OCI-LY7 (cell line): Measurements from ENCODE around the gene PIGX. TPM values are rescaled to one million over a fixed set of nuclear protein-coding genes. Genes with fewer than 3 reads are reported as not detected.
A peak's percentile ranks its signal among the peaks of the same experiment; 100 is the strongest.

ENCODE experiments used
- BruUV-seq: library from RNA; stranded (reverse); fragments of 400-500 nt; replicated peaks from 2 replicates; lab custom pipeline; 2021; lab: Mats Ljungman, UMichigan
- CTCF ChIA-PET: fragments of 300-600 bp; sonication (Branson Sonifier 250); formaldehyde crosslinking; loops from one replicate; lab custom pipeline; 2022; ENCODE audit warnings: antibody characterized with exemption; ENCODE audit not compliant: unreplicated experiment; lab: Charles Lee
- POLR2A ChIA-PET: fragments of 300-600 bp; sonication (Branson Sonifier 250); formaldehyde crosslinking; loops from one replicate; lab custom pipeline; 2022; ENCODE audit warnings: antibody characterized with exemption; lab: Charles Lee
- DNase-seq: peaks from one replicate; pipeline ENCODE4 v3.0.0-alpha.2; 2015; ENCODE audit warnings: low spot score
- H2AFZ ChIP-seq: fragments of 200-600 bp; sonication (generic), shearing (Covaris generic); 2 replicates; pipeline ENCODE4 v1.6.1; 2014; ENCODE audit warnings: mild to moderate bottlenecking, antibody characterized with exemption, low read length, moderate library complexity
- H3K27ac ChIP-seq: fragments of 200-600 bp; sonication (generic); 2 replicates; pipeline ENCODE4 v1.5.1; 2014; ENCODE audit warnings: mixed run types, low read depth, mild to moderate bottlenecking, moderate library complexity, low read length, inconsistent platforms; ENCODE audit not compliant: poor library complexity, severe bottlenecking
- H3K36me3 ChIP-seq: fragments of 200-600 bp; sonication (generic); 2 replicates; pipeline ENCODE4 v1.6.1; 2014; ENCODE audit warnings: mild to moderate bottlenecking, antibody characterized with exemption, low read length, moderate library complexity, mixed read lengths; ENCODE audit not compliant: insufficient read depth
- H3K4me1 ChIP-seq: fragments of 200-600 bp; sonication (generic); 2 replicates; pipeline ENCODE4 v1.5.1; 2014; ENCODE audit warnings: mild to moderate bottlenecking, low read length; ENCODE audit not compliant: insufficient read depth, poor library complexity, severe bottlenecking
- H3K4me2 ChIP-seq: fragments of 200-600 bp; sonication (generic); 2 replicates; pipeline ENCODE4 v1.6.1; 2014; ENCODE audit warnings: mild to moderate bottlenecking, low read length
- H3K4me3 ChIP-seq: fragments of 200-600 bp; sonication (generic); 2 replicates; pipeline ENCODE4 v1.5.1; 2014; ENCODE audit warnings: mild to moderate bottlenecking, low read depth, low read length; ENCODE audit not compliant: poor library complexity, severe bottlenecking
- H3K79me2 ChIP-seq: fragments of 200-600 bp; sonication (generic); 2 replicates; pipeline ENCODE4 v1.6.1; 2016; ENCODE audit warnings: low read depth, mild to moderate bottlenecking, low read length, moderate library complexity, mixed read lengths; ENCODE audit not compliant: insufficient read depth
- H3K9me2 ChIP-seq: fragments of 200-600 bp; sonication (generic); 2 replicates; pipeline ENCODE4 v1.6.1; 2016; ENCODE audit warnings: mild to moderate bottlenecking, low read length, mixed read lengths; ENCODE audit not compliant: insufficient read depth
- H3K9me3 ChIP-seq: fragments of 200-600 bp; sonication (generic); 2 replicates; pipeline ENCODE4 v1.6.1; 2014; ENCODE audit warnings: mild to moderate bottlenecking, mixed run types, low read length, mixed read lengths
- H4K20me1 ChIP-seq: fragments of 200-600 bp; sonication (generic); 2 replicates; pipeline ENCODE4 v1.6.1; 2014; ENCODE audit warnings: mild to moderate bottlenecking, antibody characterized with exemption, low read length, moderate library complexity, mixed read lengths; ENCODE audit not compliant: insufficient read depth
- EZH2phosphoT487 ChIP-seq: fragments of 200-600 bp; sonication (generic); IDR thresholded peaks from 2 replicates; pipeline ENCODE4 v1.6.1; 2018; ENCODE audit warnings: low read depth, borderline replicate concordance, mild to moderate bottlenecking, mixed run types, antibody characterized with exemption, low read length, moderate library complexity, mixed read lengths
- intact Hi-C: fragments of 100-400 bp; cut with micrococcal nuclease; formaldehyde crosslinking; loops from one replicate; pipeline ENCODE4 v1.10.0; 2022; ENCODE audit not compliant: unreplicated experiment
- total RNA-seq, 2 experiments: library from RNA; depleted of rRNA in 1 of 2; stranded (reverse); fragments of >200 nt in 1 of 2; shearing (Covaris generic) in 1 of 2; gene quantifications; 2 replicates each; pipeline ENCODE4 v1.2.3, GENCODE V29; 2014 to 2022
- TF ChIP-seq, protein P1 (sequence below): fragments of 200-600 bp; sonication (generic); conservative IDR thresholded peaks from 2 replicates; pipeline ENCODE4 v1.5.1; 2014; ENCODE audit warnings: mild to moderate bottlenecking, antibody characterized with exemption, low read length, moderate library complexity, mixed read lengths

Gene PIGX
- total RNA-seq, 2 experiments from 2014 or later: 24.9 to 31.5 TPM

DNA sequence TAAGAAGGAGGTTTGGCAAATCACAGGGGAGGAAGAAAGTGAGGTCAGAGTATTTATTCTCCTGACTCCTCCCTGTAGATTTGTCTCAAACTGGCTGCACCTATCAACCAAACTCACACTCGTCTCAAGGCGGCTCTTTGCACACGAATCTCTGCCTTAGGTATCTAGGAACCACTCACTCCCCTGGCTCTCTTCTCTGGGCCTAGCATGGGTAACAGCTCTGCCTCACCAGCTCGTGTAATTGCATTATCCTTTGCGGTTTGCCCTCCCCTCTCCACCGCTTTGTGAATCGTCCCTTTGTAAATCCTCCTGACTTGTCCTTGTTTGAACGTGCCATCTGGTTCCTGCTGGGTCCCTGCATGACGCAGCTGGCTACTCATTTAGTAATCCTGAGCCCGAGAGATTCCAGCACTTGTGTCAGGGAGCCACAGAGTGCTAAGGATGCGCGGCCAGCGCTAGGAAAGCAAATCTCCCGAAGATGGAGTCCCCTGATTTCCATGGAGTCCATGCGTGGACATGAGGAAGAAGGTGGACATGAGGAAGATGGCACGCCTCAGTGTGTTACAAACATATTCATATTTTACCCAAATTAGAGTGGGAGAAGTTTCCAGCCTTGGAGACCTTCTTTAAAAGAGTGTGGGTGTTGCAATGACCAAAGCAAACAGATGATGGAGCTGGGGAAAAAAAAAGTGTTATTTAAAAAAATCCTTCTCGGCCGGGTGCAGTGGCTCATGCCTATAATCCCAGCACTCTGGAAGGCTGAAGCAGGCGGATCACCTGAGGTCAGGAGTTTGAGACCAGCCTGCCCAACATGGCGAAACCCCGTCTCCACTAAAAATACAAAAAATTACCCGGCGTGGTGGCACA, 45.9 kb upstream of the PIGX start:
- CTCF ChIA-PET: no interaction called here
- H3K27ac ChIP-seq: no peak overlapping the region
- no peaks in the 10 kb centered on the region for H3K9me2 ChIP-seq
- no peaks in the 10 kb centered on the region for H4K20me1 ChIP-seq
- TF ChIP-seq, protein P1, sequence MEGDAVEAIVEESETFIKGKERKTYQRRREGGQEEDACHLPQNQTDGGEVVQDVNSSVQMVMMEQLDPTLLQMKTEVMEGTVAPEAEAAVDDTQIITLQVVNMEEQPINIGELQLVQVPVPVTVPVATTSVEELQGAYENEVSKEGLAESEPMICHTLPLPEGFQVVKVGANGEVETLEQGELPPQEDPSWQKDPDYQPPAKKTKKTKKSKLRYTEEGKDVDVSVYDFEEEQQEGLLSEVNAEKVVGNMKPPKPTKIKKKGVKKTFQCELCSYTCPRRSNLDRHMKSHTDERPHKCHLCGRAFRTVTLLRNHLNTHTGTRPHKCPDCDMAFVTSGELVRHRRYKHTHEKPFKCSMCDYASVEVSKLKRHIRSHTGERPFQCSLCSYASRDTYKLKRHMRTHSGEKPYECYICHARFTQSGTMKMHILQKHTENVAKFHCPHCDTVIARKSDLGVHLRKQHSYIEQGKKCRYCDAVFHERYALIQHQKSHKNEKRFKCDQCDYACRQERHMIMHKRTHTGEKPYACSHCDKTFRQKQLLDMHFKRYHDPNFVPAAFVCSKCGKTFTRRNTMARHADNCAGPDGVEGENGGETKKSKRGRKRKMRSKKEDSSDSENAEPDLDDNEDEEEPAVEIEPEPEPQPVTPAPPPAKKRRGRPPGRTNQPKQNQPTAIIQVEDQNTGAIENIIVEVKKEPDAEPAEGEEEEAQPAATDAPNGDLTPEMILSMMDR: no peak
- TF ChIP-seq EZH2phosphoT487: no peak
- no peak overlapping the region for H2AFZ ChIP-seq
- no peak for DNase-seq
- H3K4me1 ChIP-seq: peaks cover 10% of the 10 kb centered on the region
- no peaks in the 10 kb centered on the region for H3K36me3 ChIP-seq
- H3K9me3 ChIP-seq: no peaks in the 10 kb centered on the region
- H3K4me2 ChIP-seq: no peak overlapping the region
- BruUV-seq: no TSS peak
- H3K79me2 ChIP-seq: no peaks in the 10 kb centered on the region
- H3K4me3 ChIP-seq: no peak overlapping the region
- intact Hi-C loops: no loop called here
- POLR2A ChIA-PET: no interaction called here

DNA sequence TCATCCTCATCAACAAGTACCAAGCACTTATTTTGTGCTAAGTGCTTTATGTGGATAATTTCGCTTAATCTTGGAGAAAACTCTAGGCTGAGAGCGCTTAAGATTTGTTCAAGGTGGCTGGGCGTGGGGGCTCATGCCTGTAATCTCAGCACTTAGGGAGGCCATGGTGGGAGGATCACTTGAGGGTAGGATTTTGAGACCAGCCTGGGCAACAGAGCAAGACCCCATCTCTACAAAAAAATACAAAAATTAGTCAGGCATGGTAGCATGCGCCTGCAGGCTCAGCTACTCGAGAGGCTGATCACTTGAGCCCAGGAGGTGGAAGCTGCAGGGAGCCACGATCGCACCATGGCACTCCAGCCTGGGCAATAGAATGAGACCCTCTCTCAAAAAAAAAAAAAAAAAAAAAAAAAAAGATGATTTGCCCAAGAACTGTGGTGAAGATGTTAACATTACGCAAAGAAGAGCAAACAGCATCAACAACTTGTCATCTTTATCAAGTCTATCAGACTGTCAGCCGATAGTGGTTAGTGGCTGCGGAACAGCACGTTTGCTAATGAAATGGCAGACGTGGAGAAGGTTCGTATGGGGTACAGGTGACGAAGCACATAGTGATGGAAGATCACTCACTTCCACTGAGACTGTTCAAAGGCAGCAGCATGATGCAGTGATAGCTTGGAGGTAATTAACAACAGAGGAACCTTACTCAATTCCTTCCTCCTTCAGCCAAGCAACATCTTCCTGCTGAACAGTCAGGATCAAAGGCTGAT, 44.9 kb upstream of the PIGX start:
- H3K4me1 ChIP-seq: peaks cover 10% of the 10 kb centered on the region
- no peaks in the 10 kb centered on the region for H4K20me1 ChIP-seq
- BruUV-seq: no TSS peak
- intact Hi-C loops: no loop called here
- no peak overlapping the region for H3K27ac ChIP-seq
- H3K4me2 ChIP-seq: no peak overlapping the region
- H3K79me2 ChIP-seq: no peaks in the 10 kb centered on the region
- no peaks in the 10 kb centered on the region for H3K9me3 ChIP-seq
- H3K9me2 ChIP-seq: no peaks in the 10 kb centered on the region
- H3K36me3 ChIP-seq: no peaks in the 10 kb centered on the region
- ChIA-PET POLR2A (no interaction called here), CTCF (no interaction called here)
- no peak for TF ChIP-seq EZH2phosphoT487
- TF ChIP-seq, protein P1: no peak
- DNase-seq: no peak
- H2AFZ ChIP-seq: no peak overlapping the region
- no peak overlapping the region for H3K4me3 ChIP-seq

DNA sequence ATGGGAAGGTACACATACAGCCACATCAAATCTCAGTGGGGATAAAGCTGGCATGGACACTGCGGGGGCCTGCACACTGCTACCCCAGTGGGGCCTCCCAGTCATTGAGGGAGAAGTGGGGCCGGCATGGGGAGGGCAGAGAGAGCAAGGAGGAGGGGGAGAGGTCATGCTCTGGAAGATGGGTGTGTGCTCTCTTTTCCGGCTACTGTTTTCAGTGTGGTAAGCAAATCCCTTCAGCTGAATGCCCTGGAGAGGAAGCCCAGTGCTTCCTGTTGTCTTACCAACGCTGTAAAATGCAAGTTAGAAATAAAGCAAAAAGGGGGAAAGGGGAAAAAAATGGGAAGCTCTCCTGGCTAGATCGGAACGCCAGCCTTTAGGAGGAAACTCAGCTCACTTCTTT, 41.8 kb upstream of the PIGX start:
- no peak overlapping the region for H3K27ac ChIP-seq

More for the DNA sequence above, 41.8 kb upstream of the PIGX start:
- Histone ChIP-seq H2AFZ (peak overlapping the region; percentile 64), H3K36me3 (no peaks in the 10 kb centered on the region), H3K4me1 (peaks cover 10% of the 10 kb centered on the region), H3K4me2 (peak overlapping the region; percentile 30), H4K20me1 (no peaks in the 10 kb centered on the region), H3K4me3 (no peak overlapping the region), H3K79me2 (no peaks in the 10 kb centered on the region), H3K9me2 (no peaks in the 10 kb centered on the region), H3K9me3 (no peaks in the 10 kb centered on the region)
- no TSS peak for BruUV-seq
- TF ChIP-seq, protein P1: no peak
- peak; percentile 48 for DNase-seq
- POLR2A ChIA-PET: interaction anchor here (0.9 to 1.3 kb wide), 2 partner anchors 18 to 34 kb away, joined by 3 read pairs; no protein-coding TSS in a partner anchor
- CTCF ChIA-PET: no interaction called here
- intact Hi-C loops: no loop called here
